Measurements from ENCODE around the gene FABP7.

FABP7 gene

DNA sequence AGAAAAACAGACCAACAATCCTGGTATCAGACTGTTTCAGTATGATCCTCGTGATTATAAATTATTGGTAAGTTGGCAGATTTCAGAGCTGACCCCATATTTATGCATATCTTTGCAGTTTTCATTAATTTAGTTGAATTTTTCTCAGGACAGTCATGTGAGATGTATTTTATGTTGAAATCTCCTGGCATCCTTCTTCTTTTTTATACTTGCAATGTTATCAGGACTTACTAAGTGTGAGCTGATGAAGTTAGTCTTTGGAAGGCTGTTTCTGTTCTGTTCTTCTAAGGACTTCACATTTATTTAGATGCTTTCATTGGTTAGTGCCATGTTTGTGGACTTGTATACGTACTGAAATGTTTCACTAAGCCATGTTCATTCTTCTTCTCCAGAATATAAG lies 26.8 kb downstream of the FABP7 start:
- H3K4me3 ChIP-seq (ENCODE audit: low read depth, low read length): no peak overlapping the region
- DNase-seq (ENCODE audit: low read depth, low spot score): no peak
- TF ChIP-seq, protein P1, sequence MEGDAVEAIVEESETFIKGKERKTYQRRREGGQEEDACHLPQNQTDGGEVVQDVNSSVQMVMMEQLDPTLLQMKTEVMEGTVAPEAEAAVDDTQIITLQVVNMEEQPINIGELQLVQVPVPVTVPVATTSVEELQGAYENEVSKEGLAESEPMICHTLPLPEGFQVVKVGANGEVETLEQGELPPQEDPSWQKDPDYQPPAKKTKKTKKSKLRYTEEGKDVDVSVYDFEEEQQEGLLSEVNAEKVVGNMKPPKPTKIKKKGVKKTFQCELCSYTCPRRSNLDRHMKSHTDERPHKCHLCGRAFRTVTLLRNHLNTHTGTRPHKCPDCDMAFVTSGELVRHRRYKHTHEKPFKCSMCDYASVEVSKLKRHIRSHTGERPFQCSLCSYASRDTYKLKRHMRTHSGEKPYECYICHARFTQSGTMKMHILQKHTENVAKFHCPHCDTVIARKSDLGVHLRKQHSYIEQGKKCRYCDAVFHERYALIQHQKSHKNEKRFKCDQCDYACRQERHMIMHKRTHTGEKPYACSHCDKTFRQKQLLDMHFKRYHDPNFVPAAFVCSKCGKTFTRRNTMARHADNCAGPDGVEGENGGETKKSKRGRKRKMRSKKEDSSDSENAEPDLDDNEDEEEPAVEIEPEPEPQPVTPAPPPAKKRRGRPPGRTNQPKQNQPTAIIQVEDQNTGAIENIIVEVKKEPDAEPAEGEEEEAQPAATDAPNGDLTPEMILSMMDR (IDR thresholded peaks at IDR 0.05; ENCODE audit: low read depth, low read length): no peak
- in situ Hi-C loops (cut with HindIII; ENCODE audit: low sequenced_read_pairs): no loop called here

DNA sequence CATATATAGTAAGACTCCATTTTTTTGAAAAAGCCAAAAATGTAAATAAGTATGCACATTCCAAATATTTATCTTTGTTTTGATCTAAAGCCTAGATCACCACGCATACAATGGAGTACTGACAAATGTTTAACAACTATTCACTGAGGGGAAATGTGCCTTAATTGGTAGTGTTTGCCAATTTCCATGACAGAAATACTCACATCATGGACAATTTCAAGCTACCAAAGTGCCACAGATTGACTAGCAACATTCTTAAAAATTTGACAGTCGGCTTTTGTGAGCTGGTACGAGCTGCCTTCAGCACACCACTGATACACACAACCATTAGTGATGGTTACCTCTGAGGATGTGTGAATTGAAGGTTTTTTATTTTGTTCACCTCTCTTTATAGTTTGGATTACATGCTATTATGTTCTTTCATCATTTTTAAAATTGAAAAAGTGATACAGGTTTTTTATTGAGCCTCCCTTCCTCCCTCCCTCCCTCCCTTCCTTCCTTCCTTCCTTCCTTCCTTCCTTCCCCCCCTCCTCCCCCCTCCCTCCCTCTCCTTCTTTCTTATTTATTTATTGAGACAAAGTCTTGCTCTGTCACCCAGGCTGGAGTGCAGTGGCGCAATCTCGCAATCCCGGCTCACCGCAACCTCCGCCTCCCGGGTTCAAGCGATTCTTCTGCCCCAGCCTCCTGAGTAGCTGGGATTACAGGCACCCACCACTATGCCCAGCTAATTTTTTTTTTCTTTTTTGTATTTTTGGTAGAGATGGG lies 28.8 kb downstream of the FABP7 start:
- TF ChIP-seq, protein P1 (IDR thresholded peaks at IDR 0.05; ENCODE audit: low read depth, low read length): no peak
- no peak for DNase-seq (ENCODE audit: low read depth, low spot score)
- no peak overlapping the region for H3K4me3 ChIP-seq (ENCODE audit: low read depth, low read length)
- in situ Hi-C loops (cut with HindIII; ENCODE audit: low sequenced_read_pairs): no loop called here

DNA sequence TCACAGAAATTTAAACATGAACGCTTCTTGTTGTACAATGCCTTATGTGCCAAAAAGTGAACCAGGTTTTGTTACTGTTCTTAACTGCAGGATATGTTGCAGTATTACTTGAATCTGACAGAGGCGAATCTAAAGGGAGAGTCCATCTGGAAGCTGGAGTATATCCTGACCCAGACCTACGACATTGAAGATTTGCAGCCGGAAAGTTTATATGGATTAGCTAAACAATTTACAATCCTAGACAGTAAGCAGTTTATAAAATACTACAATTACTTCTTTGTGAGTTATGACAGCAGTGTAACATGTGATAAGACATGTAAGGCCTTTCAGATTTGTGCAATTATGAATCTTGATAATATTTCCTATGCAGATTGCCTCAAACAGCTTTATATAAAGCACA lies 29.5 kb downstream of the FABP7 start:
- H3K4me3 ChIP-seq (ENCODE audit: low read depth, low read length): no peak overlapping the region
- in situ Hi-C loops (cut with HindIII; ENCODE audit: low sequenced_read_pairs): no loop called here
- TF ChIP-seq, protein P1 (IDR thresholded peaks at IDR 0.05; ENCODE audit: low read depth, low read length): no peak
- DNase-seq (ENCODE audit: low read depth, low spot score): no peak

DNA sequence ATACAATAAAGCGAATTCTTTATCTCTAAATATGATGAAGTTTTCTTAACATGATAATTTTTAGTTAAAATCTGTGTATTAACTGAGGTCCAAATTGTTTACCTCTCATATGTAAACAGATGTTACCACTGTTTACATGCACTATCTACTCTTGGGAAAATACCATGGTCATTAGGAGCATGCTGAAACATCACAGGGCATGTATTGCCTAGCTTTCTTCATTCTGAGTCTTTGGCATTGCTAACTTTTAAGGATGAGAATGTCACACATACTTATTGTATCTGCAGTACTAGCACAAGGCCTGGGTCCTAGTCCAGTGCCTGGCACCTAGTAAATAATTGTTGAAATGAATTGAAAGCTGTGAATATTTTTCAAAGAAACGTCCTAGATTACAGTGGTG lies 30.2 kb downstream of the FABP7 start:
- DNase-seq (ENCODE audit: low read depth, low spot score): no peak
- in situ Hi-C loops (cut with HindIII; ENCODE audit: low sequenced_read_pairs): no loop called here
- TF ChIP-seq, protein P1 (IDR thresholded peaks at IDR 0.05; ENCODE audit: low read depth, low read length): no peak

DNA sequence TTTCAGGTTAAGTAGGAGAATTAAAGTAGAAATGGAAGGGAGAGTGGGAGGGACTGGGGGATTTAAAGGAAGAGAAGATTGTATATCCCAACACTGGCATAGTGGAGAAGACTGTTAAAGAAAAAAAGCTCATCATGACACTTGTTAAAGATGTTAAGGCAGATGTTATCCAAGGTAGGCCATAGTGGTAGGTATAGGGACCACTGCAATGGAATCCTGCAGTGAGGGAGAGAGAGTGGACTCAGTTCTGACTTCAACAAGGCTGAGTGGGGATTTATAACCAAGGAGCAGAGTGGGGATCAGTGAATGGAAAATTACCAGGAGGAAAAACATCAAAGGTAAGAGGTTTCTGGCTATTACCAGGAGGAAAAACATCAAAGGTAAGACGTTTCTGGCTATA lies 30.7 kb downstream of the FABP7 start:
- H3K4me3 ChIP-seq (ENCODE audit: low read depth, low read length): no peak overlapping the region
- TF ChIP-seq, protein P1 (IDR thresholded peaks at IDR 0.05; ENCODE audit: low read depth, low read length): no peak
- in situ Hi-C loops (cut with HindIII; ENCODE audit: low sequenced_read_pairs): no loop called here
- DNase-seq (ENCODE audit: low read depth, low spot score): no peak

More for the DNA sequence above, 30.2 kb downstream of the FABP7 start:
- H3K4me3 ChIP-seq (ENCODE audit: low read depth, low read length): no peak overlapping the region

DNA sequence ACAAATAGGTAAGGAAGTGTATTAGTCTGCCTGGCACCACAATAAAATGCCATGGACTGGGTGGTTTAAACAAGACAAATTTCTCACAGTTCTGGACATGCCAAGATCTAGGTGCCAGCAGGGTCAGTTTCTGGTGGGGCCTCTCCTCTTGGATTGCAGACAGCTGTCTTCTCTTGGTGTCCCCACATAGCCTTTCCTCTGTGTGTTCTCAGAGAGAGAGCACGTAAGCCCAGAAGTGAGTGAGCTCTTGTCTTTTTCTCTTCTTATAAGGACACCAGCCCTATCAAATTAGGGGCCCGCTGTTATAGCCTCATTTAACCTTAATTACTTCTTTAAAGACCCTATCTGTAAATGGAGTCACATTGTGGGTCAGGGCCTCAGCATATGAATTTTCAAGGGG lies 37.8 kb downstream of the FABP7 start:
- TF ChIP-seq, protein P1 (IDR thresholded peaks at IDR 0.05; ENCODE audit: low read depth, low read length): no peak
- no peak overlapping the region for H3K4me3 ChIP-seq (ENCODE audit: low read depth, low read length)
- in situ Hi-C loops (cut with HindIII; ENCODE audit: low sequenced_read_pairs): no loop called here

More for the DNA sequence above, 37.8 kb downstream of the FABP7 start:
- DNase-seq (ENCODE audit: low read depth, low spot score): no peak

Measured in astrocyte of the spinal cord (primary cell).